Fibroblast of lung (primary cell): Measurements from ENCODE around the gene LAMB1. TPM values are rescaled to one million over a fixed set of nuclear protein-coding genes. Genes with fewer than 3 reads are reported as not detected.

ENCODE experiments used
- DNase-seq, 2 donors: peaks; one replicate each; pipeline versions ENCODE4 v3.0.0 to v3.0.0-alpha.2; 2010; ENCODE audit warnings: low read depth in 2 of 2
- H2AFZ ChIP-seq: 2 replicates; pipeline ENCODE4 v1.5.1; 2012; ENCODE audit warnings: low read length, control low read depth, inconsistent platforms
- H3K27ac ChIP-seq: 2 replicates; pipeline ENCODE4 v1.5.1; 2011; ENCODE audit warnings: low read length, control low read depth; ENCODE audit not compliant: insufficient read depth
- H3K27me3 ChIP-seq: 2 replicates; pipeline ENCODE4 v1.5.1; 2011; ENCODE audit warnings: mild to moderate bottlenecking, low read length; ENCODE audit not compliant: control insufficient read depth, insufficient read depth
- H3K36me3 ChIP-seq: 2 replicates; pipeline ENCODE4 v1.5.1; 2011; ENCODE audit warnings: low read length; ENCODE audit not compliant: control insufficient read depth, insufficient read depth
- H3K4me1 ChIP-seq: 2 replicates; pipeline ENCODE4 v1.5.1; 2011; ENCODE audit warnings: low read length; ENCODE audit not compliant: control insufficient read depth, insufficient read depth; ENCODE audit errors: extremely low read depth
- H3K4me2 ChIP-seq: 2 replicates; pipeline ENCODE4 v1.5.1; 2011; ENCODE audit warnings: low read length, control low read depth; ENCODE audit not compliant: insufficient read depth; ENCODE audit errors: extremely low read depth
- H3K4me3 ChIP-seq, 4 experiments: fragments of 200-600 bp in 1 of 4; sonication (generic) in 1 of 4; replicated peaks in 1 of 4; 2 replicates each; pipeline ENCODE4 v1.5.1; 2011 to 2016; ENCODE audit warnings: low read length in 4 of 4, low read depth in 3 of 4, mild to moderate bottlenecking in 3 of 4, control low read depth in 2 of 4, inconsistent platforms in 1 of 4, mixed read lengths in 1 of 4; ENCODE audit not compliant: insufficient read depth in 1 of 4; ENCODE audit errors: control extremely low read depth in 1 of 4
- H3K79me2 ChIP-seq: 2 replicates; pipeline ENCODE4 v1.5.1; 2012; ENCODE audit warnings: mild to moderate bottlenecking, low read length, inconsistent platforms; ENCODE audit not compliant: control insufficient read depth, insufficient read depth
- H3K9ac ChIP-seq: 2 replicates; pipeline ENCODE4 v1.5.1; 2011; ENCODE audit warnings: mild to moderate bottlenecking, low read length, control low read depth; ENCODE audit not compliant: insufficient read depth
- H3K9me3 ChIP-seq: 2 replicates; pipeline ENCODE4 v1.5.1; 2012; ENCODE audit warnings: low read depth, low read length; ENCODE audit not compliant: control insufficient read depth, insufficient read depth
- H4K20me1 ChIP-seq: 2 replicates; pipeline ENCODE4 v1.5.1; 2011; ENCODE audit warnings: low read length; ENCODE audit not compliant: control insufficient read depth, insufficient read depth; ENCODE audit errors: extremely low read depth
- EZH2 ChIP-seq: IDR thresholded peaks from 2 replicates; pipeline ENCODE4 v1.5.1; 2012; ENCODE audit warnings: low read length, control low read depth, mild to moderate bottlenecking; ENCODE audit errors: missing control alignments
- polyA plus RNA-seq, 2 donors: library from polyadenylated mRNA; depleted of rRNA in 1 of 2; stranded (reverse) in 1 of 2; unstranded in 1 of 2; fragments of >200 nt; gene quantifications; 2 replicates each; pipeline ENCODE4 v1.2.1, GENCODE V29; 2011 to 2012; ENCODE audit warnings: missing spikeins in 1 of 2
- total RNA-seq: library from RNA; depleted of rRNA; stranded (reverse); fragments of >200 nt; gene quantifications from 2 replicates; pipeline ENCODE4 v1.2.1, GENCODE V29; 2014
- TF ChIP-seq, protein P1 (sequence below), 2 donors: IDR thresholded peaks in 1 of 2; conservative IDR thresholded peaks in 1 of 2; 1 replicate in 1 of 2; 2 replicates in 1 of 2; pipeline ENCODE4 v1.5.1; 2011 to 2012; ENCODE audit warnings: low read length in 2 of 2, control low read depth in 1 of 2, inconsistent platforms in 1 of 2, low read depth in 1 of 2, mild to moderate bottlenecking in 1 of 2

LAMB1 gene
- total and polyA plus RNA-seq, 2 donors (not counting 1 experiment from before 2014, with no cell fraction given): 428 to 516 TPM

- Histone ChIP-seq H4K20me1 (no peaks in the 10 kb centered on the region), H3K9ac (no peak overlapping the region), H3K4me3 (no peak overlapping the region), H3K79me2 (no peaks in the 10 kb centered on the region), H3K36me3 (no peaks in the 10 kb centered on the region), H3K9me3 (no peaks in the 10 kb centered on the region), H3K4me2 (no peak overlapping the region), H3K4me1 (no peaks in the 10 kb centered on the region), H2AFZ (no peak overlapping the region), H3K27ac (no peak overlapping the region), H3K27me3 (no peaks in the 10 kb centered on the region)
- no peak for DNase-seq
- TF ChIP-seq EZH2: no peak
- TF ChIP-seq, protein P1, sequence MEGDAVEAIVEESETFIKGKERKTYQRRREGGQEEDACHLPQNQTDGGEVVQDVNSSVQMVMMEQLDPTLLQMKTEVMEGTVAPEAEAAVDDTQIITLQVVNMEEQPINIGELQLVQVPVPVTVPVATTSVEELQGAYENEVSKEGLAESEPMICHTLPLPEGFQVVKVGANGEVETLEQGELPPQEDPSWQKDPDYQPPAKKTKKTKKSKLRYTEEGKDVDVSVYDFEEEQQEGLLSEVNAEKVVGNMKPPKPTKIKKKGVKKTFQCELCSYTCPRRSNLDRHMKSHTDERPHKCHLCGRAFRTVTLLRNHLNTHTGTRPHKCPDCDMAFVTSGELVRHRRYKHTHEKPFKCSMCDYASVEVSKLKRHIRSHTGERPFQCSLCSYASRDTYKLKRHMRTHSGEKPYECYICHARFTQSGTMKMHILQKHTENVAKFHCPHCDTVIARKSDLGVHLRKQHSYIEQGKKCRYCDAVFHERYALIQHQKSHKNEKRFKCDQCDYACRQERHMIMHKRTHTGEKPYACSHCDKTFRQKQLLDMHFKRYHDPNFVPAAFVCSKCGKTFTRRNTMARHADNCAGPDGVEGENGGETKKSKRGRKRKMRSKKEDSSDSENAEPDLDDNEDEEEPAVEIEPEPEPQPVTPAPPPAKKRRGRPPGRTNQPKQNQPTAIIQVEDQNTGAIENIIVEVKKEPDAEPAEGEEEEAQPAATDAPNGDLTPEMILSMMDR (conservative IDR thresholded peaks at IDR 0.05 in 1 of 2, IDR thresholded peaks at IDR 0.05 in 1 of 2; ENCODE audit: low read depth in 1 of 2, low read length in 2 of 2): no peak
These were observed 45.5 kb upstream of the LAMB1 start for GRCh38 chr7:108048422-108048821.

GRCh38 chr7:108046952-108047506 lies 44.1 kb upstream of the LAMB1 start:
- Histone ChIP-seq H3K27me3 (no peaks in the 10 kb centered on the region), H3K9ac (no peak overlapping the region), H3K4me2 (no peak overlapping the region), H3K4me1 (no peaks in the 10 kb centered on the region), H3K4me3 (no peak overlapping the region), H3K36me3 (no peaks in the 10 kb centered on the region), H4K20me1 (no peaks in the 10 kb centered on the region), H2AFZ (no peak overlapping the region), H3K9me3 (no peaks in the 10 kb centered on the region), H3K27ac (no peak overlapping the region), H3K79me2 (no peaks in the 10 kb centered on the region)
- TF ChIP-seq, protein P1 (conservative IDR thresholded peaks at IDR 0.05 in 1 of 2, IDR thresholded peaks at IDR 0.05 in 1 of 2; ENCODE audit: low read depth in 1 of 2, low read length in 2 of 2): no peak
- no peak for DNase-seq

DNA sequence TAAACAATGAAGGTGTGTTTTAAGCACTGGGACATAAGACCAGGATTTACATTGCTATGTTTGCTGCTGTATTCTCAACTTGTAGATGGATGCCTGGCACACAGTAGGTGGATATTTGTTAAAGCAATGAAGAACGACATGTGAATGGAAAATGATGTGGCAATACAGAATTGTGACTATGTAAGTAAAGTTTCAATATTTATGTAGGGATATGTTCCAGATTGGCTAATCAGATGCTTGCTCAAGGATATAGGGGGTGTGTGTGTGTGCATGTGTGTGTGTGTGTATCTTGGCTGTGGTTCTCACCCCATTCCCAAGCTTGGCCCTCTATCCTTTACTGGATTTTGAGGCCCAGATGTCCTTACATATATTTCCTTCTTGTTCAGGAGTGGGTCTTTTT lies 42.7 kb upstream of the LAMB1 start:
- peak; percentile 55 to 91 for DNase-seq
- Histone ChIP-seq H4K20me1 (no peaks in the 10 kb centered on the region), H2AFZ (no peak overlapping the region), H3K9ac (no peak overlapping the region), H3K4me2 (no peak overlapping the region), H3K4me3 (no peak overlapping the region), H3K27me3 (no peaks in the 10 kb centered on the region), H3K36me3 (no peaks in the 10 kb centered on the region), H3K79me2 (no peaks in the 10 kb centered on the region), H3K27ac (no peak overlapping the region), H3K4me1 (no peaks in the 10 kb centered on the region), H3K9me3 (no peaks in the 10 kb centered on the region)
- TF ChIP-seq, protein P1 (conservative IDR thresholded peaks at IDR 0.05 in 1 of 2, IDR thresholded peaks at IDR 0.05 in 1 of 2; ENCODE audit: low read depth in 1 of 2, low read length in 2 of 2): no peak
- TF ChIP-seq EZH2: no peak
